WTC11 (cell line): ENCODE measurements around the gene IFIT1. TPM values are rescaled to one million over a fixed set of nuclear protein-coding genes. Genes with fewer than 3 reads are reported as not detected.

Experiments used
- ATAC-seq: fragments of 200-7000 bp; cut with Tn5 transposase; 2 replicates; pipeline ENCODE4 v1.10.0; 2021; ENCODE audit warnings: mild to moderate bottlenecking, moderate library complexity
- CTCF ChIA-PET: fragments of 300-600 bp; sonication (Branson Sonifier 250); formaldehyde crosslinking; loops from one replicate; lab custom pipeline; 2021; ENCODE audit warnings: antibody characterized with exemption; lab: Charles Lee
- POLR2A ChIA-PET: fragments of 350-600 bp; sonication (Branson Sonifier 250); formaldehyde crosslinking; loops from one replicate; lab custom pipeline; 2021; ENCODE audit warnings: antibody characterized with exemption; lab: Charles Lee
- DNase-seq: peaks from one replicate; pipeline ENCODE4 v3.0.0; 2021; ENCODE audit warnings: low spot score
- H3K27ac Mint-ChIP-seq: 2 replicates; pipeline ENCODE4 v1.8.0; 2021; ENCODE audit warnings: mixed read lengths
- H3K27me3 Mint-ChIP-seq: 2 replicates; pipeline ENCODE4 v1.8.0; 2021; ENCODE audit warnings: low read depth, mild to moderate bottlenecking, moderate library complexity, mixed read lengths
- H3K36me3 Mint-ChIP-seq: 2 replicates; pipeline ENCODE4 v1.8.0; 2021; ENCODE audit warnings: mixed read lengths
- H3K4me1 Mint-ChIP-seq: 2 replicates; pipeline ENCODE4 v1.8.0; 2022; ENCODE audit warnings: mixed read lengths
- H3K4me3 Mint-ChIP-seq: 2 replicates; pipeline ENCODE4 v1.8.0; 2021; ENCODE audit warnings: mild to moderate bottlenecking, moderate library complexity, mixed read lengths
- H3K9me3 Mint-ChIP-seq: 2 replicates; pipeline ENCODE4 v1.8.0; 2021; ENCODE audit warnings: mixed read lengths
- ATF2 ChIP-seq: sonication (generic); formaldehyde crosslinking; IDR thresholded peaks from 2 replicates; pipeline ENCODE4 v1.8.1; 2022; ENCODE audit warnings: low read depth, missing genetic modification reagents, borderline replicate concordance
- CDX4 ChIP-seq: fragments of 250-450 bp; sonication (Bioruptor Pico); IDR thresholded peaks from 2 replicates; pipeline ENCODE4 v1.9.0; 2021; ENCODE audit warnings: moderate library complexity, mild to moderate bottlenecking, inconsistent platforms, borderline replicate concordance
- CREM ChIP-seq: sonication (generic); formaldehyde crosslinking; IDR thresholded peaks from 2 replicates; pipeline ENCODE4 v1.8.1; 2022; ENCODE audit warnings: mild to moderate bottlenecking, missing genetic modification reagents, moderate library complexity
- E2F4 ChIP-seq: sonication (generic); formaldehyde crosslinking; IDR thresholded peaks from 2 replicates; pipeline ENCODE4 v1.8.1; 2022; ENCODE audit warnings: low read depth, mild to moderate bottlenecking, moderate library complexity, missing genetic modification reagents, borderline replicate concordance
- FOXJ3 ChIP-seq: sonication (generic); formaldehyde crosslinking; IDR thresholded peaks from 2 replicates; pipeline ENCODE4 v1.9.0; 2021; ENCODE audit warnings: missing genetic modification reagents, mild to moderate bottlenecking, borderline replicate concordance
- GABPB1 ChIP-seq: sonication (generic); formaldehyde crosslinking; IDR thresholded peaks from 2 replicates; pipeline ENCODE4 v1.8.1; 2023; ENCODE audit warnings: mild to moderate bottlenecking, missing genetic modification reagents
- IRF2 ChIP-seq: sonication (generic); formaldehyde crosslinking; IDR thresholded peaks from 2 replicates; pipeline ENCODE4 v1.8.0; 2022; ENCODE audit warnings: low read depth, missing genetic modification reagents, borderline replicate concordance
- RELA ChIP-seq: sonication (generic); formaldehyde crosslinking; IDR thresholded peaks from 2 replicates; pipeline ENCODE4 v1.8.1; 2022; ENCODE audit warnings: missing genetic modification reagents, mild to moderate bottlenecking, borderline replicate concordance
- ZBTB21 ChIP-seq: sonication (generic); formaldehyde crosslinking; IDR thresholded peaks from 2 replicates; pipeline ENCODE4 v1.8.1; 2023; ENCODE audit warnings: mild to moderate bottlenecking, missing genetic modification reagents, borderline replicate concordance
- ZNF121 ChIP-seq: sonication (generic); formaldehyde crosslinking; IDR thresholded peaks from 2 replicates; pipeline ENCODE4 v1.8.0; 2023; ENCODE audit warnings: missing genetic modification reagents
- total RNA-seq: library from RNA; stranded (reverse); gene quantifications from 3 replicates; pipeline ENCODE4 v1.2.3, GENCODE V29; 2021
- TF ChIP-seq, protein P1 (sequence below): sonication (generic); formaldehyde crosslinking; conservative IDR thresholded peaks from 2 replicates; pipeline ENCODE4 v1.8.1; 2023; ENCODE audit warnings: mild to moderate bottlenecking, low read depth, missing genetic modification reagents, moderate library complexity
- TF ChIP-seq, protein P2 (sequence below): fragments of 250-450 bp; sonication (Bioruptor Pico); IDR thresholded peaks from 2 replicates; pipeline ENCODE4 v1.9.0; 2021; ENCODE audit warnings: mild to moderate bottlenecking

Gene IFIT1
- total RNA-seq, 1 experiment from 2014 or later = 1.5 TPM

DNA sequence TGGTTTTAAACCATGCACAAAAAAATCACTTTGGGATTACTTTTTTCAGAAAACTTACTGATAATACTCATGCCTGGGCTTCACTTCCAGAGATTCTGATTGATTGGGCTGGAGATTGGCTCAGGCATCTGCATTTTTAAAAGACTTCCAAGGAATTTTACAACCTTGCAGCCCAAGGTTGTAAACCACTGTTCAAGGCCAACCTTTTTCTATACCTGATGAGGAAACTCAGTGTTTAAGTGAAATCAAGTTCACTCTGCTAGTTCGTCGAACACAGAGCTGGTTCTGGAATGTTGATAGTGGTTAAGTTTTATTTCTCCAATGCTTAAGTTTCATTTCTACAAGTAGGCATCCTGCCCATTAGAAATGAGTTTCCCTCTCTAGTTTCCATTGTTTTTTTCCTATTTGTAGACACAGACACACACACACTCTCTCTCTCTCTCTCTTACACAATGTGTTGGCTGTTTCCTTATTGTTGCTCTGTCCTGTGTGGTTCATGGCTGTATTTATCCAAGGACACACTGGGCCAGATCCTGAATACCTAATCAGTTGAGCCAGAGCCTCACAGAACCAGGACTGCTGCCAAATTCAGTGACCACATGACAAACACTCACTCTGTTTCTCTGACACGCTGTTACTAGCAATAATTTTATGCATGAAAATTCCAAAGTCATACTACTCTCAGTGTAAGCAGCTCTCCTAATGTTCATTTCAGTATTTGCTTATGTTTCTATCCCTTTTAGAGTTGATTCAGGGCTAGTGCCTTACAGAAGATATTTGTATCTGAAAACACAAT, 18.3 kb upstream of the IFIT1 start:
- H3K4me1 Mint-ChIP-seq = peaks cover 19% of the 10 kb centered on the region
- peak overlapping the region; percentile 69 for H3K27ac Mint-ChIP-seq
- POLR2A ChIA-PET = no interaction called here
- DNase-seq (no peak), ATAC-seq (no peak)
- peak; percentile 75 for TF ChIP-seq GABPB1 (CRISPR knock-in tag)
- TF ChIP-seq, protein P1, sequence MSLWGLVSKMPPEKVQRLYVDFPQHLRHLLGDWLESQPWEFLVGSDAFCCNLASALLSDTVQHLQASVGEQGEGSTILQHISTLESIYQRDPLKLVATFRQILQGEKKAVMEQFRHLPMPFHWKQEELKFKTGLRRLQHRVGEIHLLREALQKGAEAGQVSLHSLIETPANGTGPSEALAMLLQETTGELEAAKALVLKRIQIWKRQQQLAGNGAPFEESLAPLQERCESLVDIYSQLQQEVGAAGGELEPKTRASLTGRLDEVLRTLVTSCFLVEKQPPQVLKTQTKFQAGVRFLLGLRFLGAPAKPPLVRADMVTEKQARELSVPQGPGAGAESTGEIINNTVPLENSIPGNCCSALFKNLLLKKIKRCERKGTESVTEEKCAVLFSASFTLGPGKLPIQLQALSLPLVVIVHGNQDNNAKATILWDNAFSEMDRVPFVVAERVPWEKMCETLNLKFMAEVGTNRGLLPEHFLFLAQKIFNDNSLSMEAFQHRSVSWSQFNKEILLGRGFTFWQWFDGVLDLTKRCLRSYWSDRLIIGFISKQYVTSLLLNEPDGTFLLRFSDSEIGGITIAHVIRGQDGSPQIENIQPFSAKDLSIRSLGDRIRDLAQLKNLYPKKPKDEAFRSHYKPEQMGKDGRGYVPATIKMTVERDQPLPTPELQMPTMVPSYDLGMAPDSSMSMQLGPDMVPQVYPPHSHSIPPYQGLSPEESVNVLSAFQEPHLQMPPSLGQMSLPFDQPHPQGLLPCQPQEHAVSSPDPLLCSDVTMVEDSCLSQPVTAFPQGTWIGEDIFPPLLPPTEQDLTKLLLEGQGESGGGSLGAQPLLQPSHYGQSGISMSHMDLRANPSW (CRISPR knock-in tag) = no peak
- no peak for TF ChIP-seq ZNF121
- TF ChIP-seq RELA (CRISPR knock-in tag) = no peak
- H3K9me3 Mint-ChIP-seq = no peaks in the 10 kb centered on the region
- CTCF ChIA-PET = no interaction called here
- H3K36me3 Mint-ChIP-seq = no peaks in the 10 kb centered on the region
- H3K4me3 Mint-ChIP-seq = no peak overlapping the region
- H3K27me3 Mint-ChIP-seq = no peaks in the 10 kb centered on the region

- ATAC-seq (no peak), DNase-seq (no peak)
- no peaks in the 10 kb centered on the region for H3K9me3 Mint-ChIP-seq
- H3K36me3 Mint-ChIP-seq = no peaks in the 10 kb centered on the region
- TF ChIP-seq FOXJ3 (CRISPR knock-in tag) (no peak), CDX4 (CRISPR knock-in tag) (no peak), ATF2 (CRISPR knock-in tag) (no peak), CREM (CRISPR knock-in tag) (no peak), ZBTB21 (CRISPR knock-in tag) (no peak), GABPB1 (CRISPR knock-in tag) (no peak), E2F4 (CRISPR knock-in tag) (no peak), IRF2 (CRISPR knock-in tag) (no peak)
- TF ChIP-seq, protein P2, sequence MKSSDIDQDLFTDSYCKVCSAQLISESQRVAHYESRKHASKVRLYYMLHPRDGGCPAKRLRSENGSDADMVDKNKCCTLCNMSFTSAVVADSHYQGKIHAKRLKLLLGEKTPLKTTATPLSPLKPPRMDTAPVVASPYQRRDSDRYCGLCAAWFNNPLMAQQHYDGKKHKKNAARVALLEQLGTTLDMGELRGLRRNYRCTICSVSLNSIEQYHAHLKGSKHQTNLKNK (CRISPR knock-in tag) = no peak
- no peak overlapping the region for H3K27ac Mint-ChIP-seq
- ChIA-PET CTCF (no interaction called here), POLR2A (no interaction called here)
- H3K27me3 Mint-ChIP-seq = no peaks in the 10 kb centered on the region
- H3K4me3 Mint-ChIP-seq = no peak overlapping the region
- H3K4me1 Mint-ChIP-seq = peaks cover 16% of the 10 kb centered on the region
These were observed 17.7 kb upstream of the IFIT1 start for GRCh38 chr10:89374713-89375141.
